ENCODE results near the gene IYD.

GRCh38 chr6:150420428-150420827 is 51.6 kb downstream of the IYD start:
- TF ChIP-seq HDAC2 (IDR thresholded peaks at IDR 0.05) = no peak
- TF ChIP-seq CTCF (IDR thresholded peaks at IDR 0.05) = no peak
- TF ChIP-seq POLR2A (IDR thresholded peaks at IDR 0.05; ENCODE audit: low read length) = no peak
- TF ChIP-seq GATA3 (IDR thresholded peaks at IDR 0.05; ENCODE audit: borderline replicate concordance) = no peak
- TF ChIP-seq CHD2 (IDR thresholded peaks at IDR 0.05; ENCODE audit: low read length, partially characterized antibody) = no peak
- no peak for TF ChIP-seq CEBPB (IDR thresholded peaks at IDR 0.05)
- TF ChIP-seq SREBF2 (IDR thresholded peaks at IDR 0.05) = no peak
- no peak for TF ChIP-seq TP53 (CRISPR knock-in tag; IDR thresholded peaks at IDR 0.05)
